NCI-H1417 (cell line): ENCODE data around the gene YTHDF1.

Experiments
- DNase-seq, 3 experiments: peaks; one replicate each; lab custom pipeline; 2025; lab: John Stamatoyannopoulos, UW

Gene YTHDF1

GRCh38 chr20:63185215-63185796 is 30.6 kb downstream of the YTHDF1 start:
- no peak for DNase-seq

- peak; percentile 31 to 56 (median 50) for DNase-seq
Observed at GRCh38 chr20:63183422-63184146, 32.3 kb downstream of the YTHDF1 start.

GRCh38 chr20:63182946-63183415 is 33.0 kb downstream of the YTHDF1 start:
- DNase-seq = no peak

- DNase-seq = no peak
Observed at GRCh38 chr20:63182425-63182824, 33.5 kb downstream of the YTHDF1 start.

- DNase-seq = no peak
Observed at GRCh38 chr20:63181226-63181625, 34.7 kb downstream of the YTHDF1 start.

GRCh38 chr20:63180569-63181185 is 35.3 kb downstream of the YTHDF1 start:
- no peak for DNase-seq

- DNase-seq = no peak
Observed at GRCh38 chr20:63179687-63180568, 36.0 kb downstream of the YTHDF1 start.

GRCh38 chr20:63178889-63179686 is 36.8 kb downstream of the YTHDF1 start:
- peak; percentile 18 to 77 (median 66) for DNase-seq

- peak in 2 of 3 experiments; percentile 35 to 53 for DNase-seq
Observed at GRCh38 chr20:63178446-63178820, 37.5 kb downstream of the YTHDF1 start.

- peak in 2 of 3 experiments; percentile 58 to 77 for DNase-seq
Observed at GRCh38 chr20:63177785-63178445, 38.0 kb downstream of the YTHDF1 start.

- peak in 2 of 3 experiments; percentile 62 to 77 for DNase-seq
Observed at GRCh38 chr20:63177134-63177784, 38.7 kb downstream of the YTHDF1 start.

GRCh38 chr20:63176427-63177133 is 39.4 kb downstream of the YTHDF1 start:
- DNase-seq = peak in 2 of 3 experiments; percentile 55 to 62

GRCh38 chr20:63176034-63176426 is 39.9 kb downstream of the YTHDF1 start:
- DNase-seq = no peak

- peak in 1 of 3 experiments; percentile 26 for DNase-seq
Observed at GRCh38 chr20:63175038-63175895, 40.7 kb downstream of the YTHDF1 start.

GRCh38 chr20:63174309-63175037 is 41.5 kb downstream of the YTHDF1 start:
- DNase-seq = no peak

GRCh38 chr20:63173552-63174191 is 42.3 kb downstream of the YTHDF1 start:
- no peak for DNase-seq

GRCh38 chr20:63172726-63173125 is 43.2 kb downstream of the YTHDF1 start:
- DNase-seq = no peak
